ENCODE measurements around the gene CBARP.
A peak's percentile ranks its signal among the peaks of the same experiment; 100 is the strongest.

The CBARP gene

GRCh38 chr19:1253514-1254080 lies 15.8 kb upstream of the CBARP start:
- peaks cover 0 to 5% (median 0%) of the 10 kb centered on the region in 11 experiments; a peak in 6 of 22 replicates for H3K9me3 ChIP-seq (replicated peaks in 1 of 11)
- H3K4me3 ChIP-seq, result peak overlapping the region; percentile 92 to 100 (median 99)
- peaks cover 51 to 57% (median 53%) of the 10 kb centered on the region in 10 experiments for H3K4me1 ChIP-seq
- peaks cover 65 to 76% (median 74%) of the 10 kb centered on the region in 11 experiments for H3K36me3 ChIP-seq
- TF ChIP-seq Cebpa-rat (IDR thresholded peaks at IDR 0.05), result no peak
- peak overlapping the region; percentile 82 to 99 (median 96) for H3K9ac ChIP-seq
- peak overlapping the region; percentile 93 to 97 (median 95) for H3K27ac ChIP-seq
- no peaks in the 10 kb centered on the region for H3K27me3 ChIP-seq
- peaks cover 63 to 88% (median 76%) of the 10 kb centered on the region in 11 experiments for H4K20me1 ChIP-seq
- peak overlapping the region; percentile 98 to 100 (median 100) for H3K4me2 ChIP-seq

DNA sequence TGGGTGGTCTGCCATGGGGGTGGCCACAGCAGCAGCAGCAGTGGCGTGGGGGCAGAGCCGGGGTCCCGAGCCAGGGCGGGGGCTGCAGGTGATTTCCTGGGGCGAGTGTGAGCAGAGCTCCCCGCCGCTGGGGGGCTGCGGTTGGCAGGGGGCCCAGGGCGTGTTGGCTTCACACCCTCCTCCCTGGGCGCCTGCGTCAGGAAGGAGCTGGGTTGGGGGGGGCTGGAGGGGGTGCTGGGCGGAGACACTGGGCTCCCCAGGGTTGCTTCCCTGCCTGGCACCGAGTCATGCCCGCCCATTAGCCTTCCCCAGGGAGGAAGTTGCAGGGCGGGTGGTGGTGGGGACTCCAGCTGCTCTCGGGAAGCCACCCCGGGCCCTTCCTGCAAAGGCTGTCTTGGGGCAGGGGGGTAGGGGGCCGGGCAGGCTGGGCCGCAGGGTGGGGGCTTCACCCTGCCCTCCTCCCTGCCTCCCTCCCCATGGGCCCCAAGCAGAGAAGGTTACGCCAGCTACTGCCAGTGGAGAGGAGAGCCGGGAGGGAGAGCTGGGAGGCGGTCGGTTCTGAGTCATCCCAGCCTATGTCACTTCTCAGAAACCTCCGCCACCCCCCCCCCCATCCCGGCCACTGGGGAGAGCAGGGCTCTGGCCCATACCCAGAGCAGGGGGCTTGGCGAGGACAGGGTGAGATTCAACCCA lies 15.2 kb upstream of the CBARP start:
- peak overlapping the region; percentile 93 to 97 (median 95) for H3K27ac ChIP-seq
- H3K9ac ChIP-seq, result peak overlapping the region; percentile 89 to 99 (median 98)
- no peaks in the 10 kb centered on the region for H3K27me3 ChIP-seq
- peaks cover 0 to 5% (median 0%) of the 10 kb centered on the region in 11 experiments; a peak in 6 of 22 replicates for H3K9me3 ChIP-seq (replicated peaks in 1 of 11)
- peak overlapping the region; percentile 98 to 100 (median 100) for H3K4me2 ChIP-seq
- peak overlapping the region; percentile 92 to 100 (median 99) for H3K4me3 ChIP-seq
- no peak for TF ChIP-seq Cebpa-rat (IDR thresholded peaks at IDR 0.05)
- peaks cover 58 to 81% (median 70%) of the 10 kb centered on the region in 11 experiments for H4K20me1 ChIP-seq
- peaks cover 65 to 71% (median 70%) of the 10 kb centered on the region in 11 experiments for H3K36me3 ChIP-seq
- peaks cover 48 to 55% (median 50%) of the 10 kb centered on the region in 10 experiments for H3K4me1 ChIP-seq

- Histone ChIP-seq H3K9ac (peak overlapping the region; percentile 89 to 99 (median 98)), H3K27me3 (no peaks in the 10 kb centered on the region), H3K9me3 (replicated peaks in 1 of 11) (peaks cover 0 to 5% (median 0%) of the 10 kb centered on the region in 11 experiments; a peak in 6 of 22 replicates), H3K36me3 (peaks cover 60 to 65% (median 63%) of the 10 kb centered on the region in 11 experiments), H4K20me1 (peaks cover 52 to 75% (median 64%) of the 10 kb centered on the region in 11 experiments), H3K27ac (peak overlapping the region; percentile 93 to 97 (median 95)), H3K4me1 (peaks cover 48 to 55% (median 50%) of the 10 kb centered on the region in 10 experiments), H3K4me2 (peak overlapping the region; percentile 95 to 100 (median 98)), H3K4me3 (peak overlapping the region; percentile 92 to 100 (median 99))
- no peak for TF ChIP-seq Cebpa-rat (IDR thresholded peaks at IDR 0.05)
Observed at GRCh38 chr19:1252221-1252820, 14.5 kb upstream of the CBARP start.

GRCh38 chr19:1251330-1252220 lies 13.8 kb upstream of the CBARP start:
- no peaks in the 10 kb centered on the region for H3K27me3 ChIP-seq
- H3K27ac ChIP-seq, result peak overlapping the region; percentile 93 to 97 (median 95)

GRCh38 chr19:1250437-1251260 lies 12.8 kb upstream of the CBARP start:
- H3K9ac ChIP-seq, result peak overlapping the region; percentile 89 to 99 (median 98)
- H3K4me1 ChIP-seq, result peaks cover 43 to 52% (median 47%) of the 10 kb centered on the region in 10 experiments
- H3K9me3 ChIP-seq (replicated peaks in 1 of 11), result peaks cover 0 to 5% (median 0%) of the 10 kb centered on the region in 11 experiments; a peak in 6 of 22 replicates
- peak overlapping the region; percentile 93 to 97 (median 95) for H3K27ac ChIP-seq
- peaks cover 41 to 68% (median 55%) of the 10 kb centered on the region in 11 experiments for H4K20me1 ChIP-seq
- peak overlapping the region; percentile 92 to 100 (median 99) for H3K4me3 ChIP-seq
- no peaks in the 10 kb centered on the region for H3K27me3 ChIP-seq
- peaks cover 43 to 51% (median 47%) of the 10 kb centered on the region in 11 experiments for H3K36me3 ChIP-seq
- TF ChIP-seq Cebpa-rat (IDR thresholded peaks at IDR 0.05), result no peak
- H3K4me2 ChIP-seq, result peak overlapping the region; percentile 83 to 100 (median 98)

More at GRCh38 chr19:1251330-1252220, 13.8 kb upstream of the CBARP start:
- peak overlapping the region; percentile 83 to 100 (median 98) for H3K4me2 ChIP-seq
- peaks cover 44 to 68% (median 56%) of the 10 kb centered on the region in 11 experiments for H4K20me1 ChIP-seq
- TF ChIP-seq Cebpa-rat (IDR thresholded peaks at IDR 0.05), result no peak
- peaks cover 52 to 57% (median 56%) of the 10 kb centered on the region in 11 experiments for H3K36me3 ChIP-seq
- peak overlapping the region; percentile 92 to 100 (median 99) for H3K4me3 ChIP-seq
- peaks cover 0 to 5% (median 0%) of the 10 kb centered on the region in 11 experiments; a peak in 6 of 22 replicates for H3K9me3 ChIP-seq (replicated peaks in 1 of 11)
- peak overlapping the region; percentile 89 to 99 (median 98) for H3K9ac ChIP-seq
- H3K4me1 ChIP-seq, result peaks cover 43 to 52% (median 47%) of the 10 kb centered on the region in 10 experiments

- Histone ChIP-seq H3K27ac (peak overlapping the region; percentile 93 to 97 (median 95)), H3K27me3 (no peaks in the 10 kb centered on the region), H3K4me1 (peaks cover 43 to 52% (median 47%) of the 10 kb centered on the region in 10 experiments), H3K4me2 (peak overlapping the region; percentile 28 to 100 (median 98)), H3K4me3 (peak overlapping the region; percentile 92 to 100 (median 99)), H3K36me3 (peaks cover 37 to 44% (median 40%) of the 10 kb centered on the region in 11 experiments), H3K9me3 (replicated peaks in 1 of 11) (peaks cover 0 to 5% (median 0%) of the 10 kb centered on the region in 11 experiments; a peak in 6 of 22 replicates), H3K9ac (peak overlapping the region; percentile 89 to 99 (median 98)), H4K20me1 (peaks cover 37 to 67% (median 55%) of the 10 kb centered on the region in 11 experiments)
- TF ChIP-seq Cebpa-rat (IDR thresholded peaks at IDR 0.05), result no peak
Observed at GRCh38 chr19:1249990-1250436, 12.2 kb upstream of the CBARP start.

DNA sequence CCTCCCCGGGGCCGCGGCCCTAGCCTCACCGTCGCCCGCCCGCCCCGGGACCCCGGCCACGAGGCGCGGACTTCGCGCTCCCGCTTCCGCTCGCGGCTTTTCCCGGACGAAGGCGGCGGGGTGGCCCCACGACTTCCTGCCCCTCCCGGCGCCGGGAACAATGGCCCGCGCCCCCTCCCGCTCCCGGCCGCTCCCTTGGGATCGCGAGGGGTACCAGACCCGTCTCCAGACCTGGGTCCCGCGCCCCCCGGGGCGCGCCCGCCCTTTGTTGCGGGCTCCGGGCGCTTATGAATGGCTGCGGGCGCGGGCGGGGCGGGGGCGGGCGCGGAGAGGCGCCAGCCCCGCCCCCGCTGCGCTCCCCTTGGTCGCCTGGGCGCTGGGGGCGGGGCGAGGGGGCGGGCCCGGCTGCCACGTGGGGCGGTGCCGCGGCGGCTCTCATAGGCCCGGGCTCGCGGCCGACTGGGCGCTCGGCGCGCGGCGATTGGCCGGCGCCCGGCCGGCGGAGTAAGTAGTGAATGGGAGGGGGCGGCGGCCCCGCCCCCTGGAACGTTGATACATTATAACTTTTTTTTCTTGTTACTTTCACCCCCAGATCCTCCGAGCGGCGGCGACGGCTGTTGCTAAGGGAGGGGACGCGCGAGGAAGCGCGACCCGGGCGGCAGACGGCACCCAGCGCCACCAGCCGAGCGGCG lies 11.6 kb upstream of the CBARP start:
- Histone ChIP-seq H3K27ac (peak overlapping the region; percentile 93 to 97 (median 95)), H4K20me1 (peaks cover 31 to 67% (median 55%) of the 10 kb centered on the region in 11 experiments), H3K4me3 (peak overlapping the region; percentile 92 to 100 (median 99)), H3K9ac (peak overlapping the region; percentile 92 to 99 (median 98)), H3K4me1 (peaks cover 43 to 51% (median 47%) of the 10 kb centered on the region in 10 experiments), H3K9me3 (replicated peaks in 1 of 11) (peaks cover 0 to 5% (median 0%) of the 10 kb centered on the region in 11 experiments; a peak in 6 of 22 replicates), H3K27me3 (no peaks in the 10 kb centered on the region), H3K36me3 (peaks cover 31 to 38% (median 35%) of the 10 kb centered on the region in 11 experiments), H3K4me2 (peak overlapping the region; percentile 33 to 100 (median 98))
- TF ChIP-seq Cebpa-rat (IDR thresholded peaks at IDR 0.05), result no peak
